ENCODE measurements around the gene GAK. TPM values are rescaled to one million over a fixed set of nuclear protein-coding genes. Genes with fewer than 3 reads are reported as not detected.
"Not testable (repeated sequence)": the region's sequence is repeated elsewhere in the genome, so short reads cannot be mapped to it uniquely, and the experiment has no call there.

GAK gene
- total RNA-seq, 2 donors from 2014 or later = 197 to 265 TPM

DNA sequence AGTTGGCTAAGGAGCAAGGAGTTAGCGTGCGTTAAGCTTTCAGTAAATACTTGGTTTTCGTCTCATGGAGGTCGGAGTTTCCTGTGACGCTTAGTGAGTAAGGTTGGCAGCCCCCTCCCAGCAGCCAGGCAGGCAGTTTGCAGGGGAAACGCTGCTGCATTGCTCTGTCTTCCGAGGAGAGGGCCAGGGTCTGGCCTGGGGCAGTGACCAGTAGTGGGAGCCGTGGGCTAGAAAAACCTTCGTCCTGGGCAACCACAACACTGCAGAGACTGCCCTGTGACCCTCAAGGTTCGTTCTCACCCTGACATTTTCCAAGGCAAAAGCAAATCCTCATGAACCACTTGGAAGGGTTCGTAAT is 576 bp upstream of the GAK start:
- DNase-seq = no peak
- intact Hi-C loops (cut with DNase I, micrococcal nuclease) = no loop called here
- peak; percentile 16 for ATAC-seq

DNA sequence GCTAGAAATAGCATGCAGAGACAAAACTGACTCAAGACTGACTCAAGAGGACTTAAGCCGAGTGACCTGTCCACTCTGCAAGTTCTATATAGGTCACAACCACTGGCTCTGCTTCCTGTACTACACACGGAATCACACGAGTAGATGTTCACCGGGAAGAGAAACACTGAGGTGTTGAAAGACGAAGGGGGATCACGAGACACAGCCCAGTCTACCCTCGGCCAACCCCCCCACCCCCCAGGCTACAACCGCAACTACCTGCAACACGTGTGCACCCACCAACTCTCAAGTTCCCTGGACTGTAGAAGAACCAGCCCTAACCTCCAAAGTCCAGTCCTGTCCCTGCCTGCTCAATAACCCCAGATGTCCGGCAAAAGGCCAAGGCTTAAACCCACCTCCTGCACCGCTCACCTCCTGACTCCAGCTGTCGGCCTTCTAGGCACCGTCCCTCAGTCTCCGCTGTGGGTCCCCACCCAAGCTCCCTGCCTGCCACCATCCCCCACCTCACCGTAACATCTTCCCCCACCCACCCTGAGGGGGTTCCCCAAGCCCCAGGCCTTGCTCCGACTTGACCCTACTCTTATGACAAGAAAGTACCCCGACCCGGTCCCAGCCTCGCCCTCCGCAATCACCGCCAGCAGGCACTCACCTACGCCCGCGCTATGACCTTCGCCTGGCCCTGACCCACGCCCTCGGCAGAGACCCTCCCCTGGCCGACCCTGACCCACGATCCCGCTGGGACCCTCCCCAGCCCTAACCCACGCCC is 739 bp downstream of the GAK start:
- DNase-seq (peak; percentile 50 to 52), ATAC-seq (peak; percentile 27)
- intact Hi-C loops (cut with DNase I, micrococcal nuclease) = no loop called here

DNA sequence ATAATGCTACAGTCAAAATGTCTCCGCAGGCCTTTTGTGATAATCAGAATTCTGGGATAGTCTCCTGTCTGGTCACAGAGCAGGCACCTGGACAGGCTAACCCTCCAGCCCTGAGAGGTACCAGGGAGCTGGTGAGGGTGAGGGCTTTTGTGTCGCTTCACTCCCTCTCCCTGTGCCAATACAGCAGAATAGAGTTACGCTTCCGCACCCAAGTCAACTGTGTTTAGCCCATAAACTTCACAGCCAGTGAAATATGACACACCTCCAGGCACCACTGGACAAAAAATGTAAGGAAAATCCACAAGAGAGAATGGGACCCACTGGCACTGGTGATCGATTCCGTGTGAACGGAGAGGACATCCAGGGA is 1.3 kb downstream of the GAK start:
- intact Hi-C loops (cut with DNase I, micrococcal nuclease) = no loop called here
- ATAC-seq (peak; percentile 52), DNase-seq (no peak)

DNA sequence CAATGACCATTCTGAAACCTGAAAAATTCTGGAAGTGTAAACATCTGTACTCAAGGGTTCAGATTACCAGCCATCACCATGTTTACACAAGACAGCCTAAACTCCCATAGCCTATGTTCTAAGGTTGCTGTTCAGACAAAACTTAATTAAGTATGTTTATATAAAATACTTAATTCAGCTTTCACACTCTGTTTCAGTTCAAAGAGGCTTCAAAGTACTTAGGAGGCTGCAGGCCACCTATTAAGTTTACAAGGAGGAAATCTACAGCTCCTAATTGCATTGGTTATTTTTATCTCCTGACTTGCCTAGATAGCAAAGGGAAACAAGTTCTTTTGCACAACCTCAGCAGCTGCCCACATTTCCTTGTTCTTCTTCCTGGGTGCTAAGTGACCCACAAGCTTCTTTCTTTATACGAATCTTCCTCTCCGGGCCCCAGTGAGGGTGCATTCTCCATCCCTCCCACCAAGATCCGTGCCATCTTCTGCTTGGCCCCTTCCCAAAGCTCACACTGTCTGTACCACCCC is 2.0 kb downstream of the GAK start:
- ATAC-seq (peak; percentile 28), DNase-seq (peak in 1 of 2 donors; percentile 51)
- intact Hi-C loops (cut with DNase I, micrococcal nuclease) = no loop called here

DNA sequence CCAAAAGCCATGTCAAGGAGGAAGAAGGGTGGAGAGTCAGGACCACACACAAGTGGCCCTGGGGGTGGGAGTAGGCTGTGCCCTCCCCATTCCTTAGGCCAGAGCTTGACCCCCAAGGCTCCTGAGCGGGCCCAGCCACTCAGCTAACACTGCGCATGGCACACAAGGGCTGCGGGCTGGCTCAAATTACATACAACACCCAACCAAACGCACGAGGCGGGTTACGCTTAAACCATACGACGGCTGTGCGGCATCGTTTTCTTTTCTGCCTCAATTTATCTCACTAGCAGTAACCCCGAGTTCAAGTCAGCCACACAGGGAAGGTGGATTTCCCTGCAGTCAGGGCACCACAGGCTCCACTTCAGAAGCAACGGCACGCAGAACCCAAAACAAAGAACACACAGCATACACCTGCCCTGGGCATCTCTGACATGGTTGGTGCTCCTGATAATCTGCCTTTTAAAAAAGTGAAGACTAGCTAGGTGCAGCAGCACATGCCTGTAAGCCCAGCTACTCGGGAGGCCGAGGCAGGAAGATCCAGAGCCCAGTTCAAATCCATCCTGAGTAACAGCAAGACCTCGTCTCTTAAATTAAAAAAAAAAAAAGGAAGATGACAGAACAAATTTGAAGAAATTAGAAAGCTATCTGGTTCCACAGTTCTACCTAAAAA is 2.9 kb downstream of the GAK start:
- intact Hi-C loops (cut with DNase I, micrococcal nuclease) = no loop called here
- ATAC-seq = no peak

DNA sequence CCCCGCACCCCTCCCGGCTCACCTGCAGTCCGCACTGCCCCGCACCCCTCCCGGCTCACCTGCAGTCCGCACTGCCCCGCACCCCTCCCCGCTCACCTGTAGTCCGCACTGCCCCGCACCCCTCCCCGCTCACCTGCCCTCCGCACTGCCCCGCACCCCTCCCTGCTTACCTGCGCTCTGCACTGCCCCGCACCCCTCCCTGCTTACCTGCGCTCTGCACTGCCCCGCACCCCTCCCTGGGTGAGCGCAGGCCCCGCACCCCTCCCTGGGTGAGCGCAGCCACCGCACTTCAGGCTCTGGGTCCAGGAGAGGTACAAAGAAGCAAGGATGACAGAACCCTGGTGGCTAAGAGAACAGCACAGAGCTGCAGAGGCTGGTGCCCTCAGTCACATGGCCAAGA is 4.5 kb downstream of the GAK start:
- DNase-seq; ATAC-seq; intact Hi-C loops (cut with DNase I, micrococcal nuclease): not testable (repeated sequence)

More for the DNA sequence above, 2.9 kb downstream of the GAK start:
- no peak for DNase-seq

DNA sequence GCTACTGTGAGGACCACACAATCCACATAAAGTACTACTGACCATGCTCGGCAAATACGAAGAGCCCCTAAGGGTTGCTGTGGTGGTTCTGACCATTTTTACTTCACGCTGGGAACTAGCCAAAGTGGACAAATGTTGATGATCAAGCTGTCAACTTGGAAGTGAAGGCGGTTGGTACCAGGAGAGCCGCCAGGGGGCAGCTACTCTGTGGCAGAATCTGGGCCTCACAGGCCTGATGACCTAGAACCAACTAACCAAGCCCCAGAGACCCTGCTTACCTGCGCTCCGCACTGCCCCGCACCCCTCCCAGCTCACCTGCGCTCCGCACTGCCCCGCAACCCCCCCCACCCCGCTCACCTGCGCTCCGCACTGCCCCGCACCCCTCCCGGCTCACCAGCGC is 5.6 kb downstream of the GAK start:
- ATAC-seq (no peak), DNase-seq (peak in 1 of 2 donors; percentile 55)
- intact Hi-C loops (cut with DNase I, micrococcal nuclease) = no loop called here

DNA sequence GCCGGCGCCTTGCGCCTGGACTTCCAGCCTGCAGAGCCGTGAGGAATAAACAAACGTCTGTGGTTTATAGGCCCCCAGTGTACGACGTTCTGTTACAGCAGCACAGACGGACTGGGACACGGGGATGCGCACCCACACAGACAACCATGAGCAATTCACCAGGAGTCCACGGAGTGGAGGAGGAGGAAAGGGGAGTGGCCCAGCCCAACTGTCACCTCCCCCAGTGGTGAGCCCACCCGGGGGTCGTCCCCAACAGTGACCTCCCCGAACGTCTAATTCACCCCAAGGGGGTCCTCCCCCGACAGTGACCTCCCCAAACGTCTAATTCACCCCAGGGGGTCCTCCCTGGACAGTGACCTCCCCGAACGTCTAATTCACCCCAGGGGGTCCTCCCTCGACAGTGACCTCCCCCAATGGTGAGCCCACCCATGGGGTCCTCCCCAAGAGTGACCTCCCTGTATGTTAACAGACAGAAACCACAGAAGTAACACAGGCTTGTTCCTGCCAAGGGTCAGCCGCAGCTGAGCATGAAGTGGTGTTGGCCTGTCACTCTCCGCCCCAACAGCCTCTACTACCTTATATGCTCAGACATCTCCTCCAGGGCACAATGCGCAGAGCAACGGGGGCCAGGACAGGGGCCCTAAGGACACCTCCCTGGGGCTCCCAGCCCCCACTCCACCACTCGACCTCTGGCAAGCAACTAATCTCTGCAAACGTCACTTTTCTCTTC is 6.2 kb downstream of the GAK start:
- no peak for DNase-seq
- intact Hi-C loops (cut with DNase I, micrococcal nuclease) = no loop called here
- ATAC-seq = no peak

DNA sequence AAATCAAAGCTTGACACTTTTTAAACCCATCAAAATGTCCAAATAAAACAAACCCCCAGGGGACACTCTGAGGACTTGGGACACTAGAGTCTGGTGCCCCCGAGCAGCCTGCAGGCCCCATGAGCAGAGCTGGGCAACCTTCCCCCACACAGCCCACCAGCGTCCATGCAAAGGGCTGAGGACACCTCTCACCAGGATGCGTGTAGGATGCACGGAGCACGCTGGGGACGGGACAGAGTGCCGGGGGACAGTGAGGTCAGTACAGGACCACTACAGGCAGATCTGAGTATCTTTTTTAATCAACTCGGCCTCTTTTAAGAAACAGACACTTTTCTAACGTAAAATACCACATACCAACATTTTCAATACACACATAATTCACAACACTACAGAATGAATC is 6.9 kb downstream of the GAK start:
- ATAC-seq (no peak), DNase-seq (no peak)
- intact Hi-C loops (cut with DNase I, micrococcal nuclease) = no loop called here

DNA sequence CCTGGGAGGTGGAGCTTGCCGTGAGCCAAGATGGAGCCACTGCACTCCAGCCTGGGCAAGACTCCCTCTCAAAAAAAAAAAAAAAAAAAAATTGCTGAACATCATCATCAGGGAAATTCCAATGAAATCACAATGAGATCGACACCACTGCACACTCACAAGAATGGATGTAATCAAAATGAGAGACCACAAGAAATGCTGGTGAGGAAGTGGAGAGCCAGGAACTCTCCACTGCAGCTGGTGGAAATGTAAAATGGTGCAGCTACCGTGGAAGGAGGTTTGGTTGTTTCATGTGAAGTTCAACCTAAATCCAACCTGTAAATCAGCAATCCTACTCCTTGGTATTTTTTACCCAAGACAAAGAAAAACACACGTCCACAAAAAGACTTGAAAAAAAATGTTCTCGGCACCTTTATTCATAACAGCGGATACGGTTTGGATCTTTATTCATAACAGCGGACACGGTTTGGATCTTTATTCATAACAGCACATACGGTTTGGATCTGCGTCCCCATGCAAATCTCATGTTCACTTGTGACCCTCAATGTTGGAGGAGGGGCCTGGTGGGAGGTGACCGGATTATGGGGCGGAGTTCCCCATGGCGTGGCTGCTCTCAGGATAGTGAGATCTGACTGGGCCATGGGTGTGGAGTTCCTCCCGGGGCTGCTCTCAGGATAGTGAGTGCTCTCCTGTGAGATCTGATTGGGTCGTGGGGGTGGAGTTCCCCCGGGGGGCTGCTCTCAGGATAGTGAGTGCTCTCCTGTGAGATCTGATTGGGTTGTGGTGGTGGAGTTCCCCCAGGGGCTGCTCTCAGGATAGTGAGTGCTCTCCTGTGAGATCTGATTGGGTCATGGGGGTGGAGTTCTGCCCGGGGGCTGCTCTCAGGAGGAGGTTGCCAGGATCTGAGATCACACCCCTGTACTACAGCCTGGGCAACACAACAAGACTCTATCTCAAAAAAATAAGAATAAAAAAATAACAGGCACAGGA is 7.7 kb downstream of the GAK start:
- DNase-seq (no peak), ATAC-seq (peak; percentile 36)
- intact Hi-C loops (cut with DNase I, micrococcal nuclease) = no loop called here

DNA sequence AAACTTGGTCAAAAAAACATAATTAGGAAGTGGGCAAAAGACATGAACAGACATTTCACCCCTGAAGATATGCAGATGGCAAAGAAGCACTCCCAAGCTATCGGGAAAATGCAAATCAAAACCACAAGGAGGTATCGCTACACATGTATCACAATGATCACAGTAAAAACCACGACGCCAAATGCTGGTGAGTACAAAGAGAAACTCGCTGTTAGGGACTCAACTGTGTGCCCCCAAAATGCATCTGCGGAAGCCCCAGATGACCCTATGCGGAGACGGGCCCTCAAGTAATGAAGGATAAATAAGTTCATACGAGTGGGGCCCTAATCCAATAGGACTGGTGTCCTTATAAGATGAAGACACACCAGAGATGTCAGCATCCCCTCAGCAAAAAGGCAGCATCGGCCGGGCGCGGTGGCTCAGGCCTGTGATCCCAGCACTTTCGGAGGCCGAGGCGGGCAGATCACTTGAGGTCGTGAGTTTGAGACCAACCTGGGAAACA is 10.2 kb downstream of the GAK start:
- DNase-seq (no peak), ATAC-seq (no peak)
- intact Hi-C loops (cut with DNase I, micrococcal nuclease) = no loop called here

DNA sequence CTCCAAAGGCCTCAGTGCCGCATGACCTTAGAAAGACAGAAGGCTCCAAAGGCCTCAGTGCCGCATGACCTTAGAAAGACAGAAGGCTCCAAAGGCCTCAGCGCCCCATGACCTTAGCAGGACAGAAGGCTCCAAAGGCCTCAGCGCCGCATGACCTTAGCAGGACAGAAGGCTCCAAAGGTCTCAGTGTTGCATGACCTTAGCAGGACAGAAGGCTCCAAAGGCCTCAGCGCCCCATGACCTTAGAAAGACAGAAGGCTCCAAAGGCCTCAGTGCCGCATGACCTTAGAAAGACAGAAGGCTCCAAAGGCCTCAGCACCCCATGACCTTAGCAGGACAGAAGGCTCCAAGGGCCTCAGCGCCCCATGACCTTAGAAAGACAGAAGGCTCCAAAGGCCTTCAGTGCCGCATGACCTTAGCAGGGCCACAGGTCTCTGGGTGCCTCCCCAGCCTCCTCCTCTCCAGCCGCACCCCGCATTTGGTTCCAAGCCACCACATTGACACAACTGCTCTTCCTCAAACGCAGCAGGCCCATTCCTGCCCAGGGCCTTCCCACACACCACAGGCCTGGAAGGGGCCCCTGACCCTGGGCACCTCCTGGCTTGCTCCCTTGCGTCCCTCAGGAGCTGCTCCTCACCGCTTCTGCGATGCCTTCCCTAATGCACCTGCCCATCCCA is 13.0 kb downstream of the GAK start:
- ATAC-seq; intact Hi-C loops (cut with DNase I, micrococcal nuclease); DNase-seq: not testable (repeated sequence)

DNA sequence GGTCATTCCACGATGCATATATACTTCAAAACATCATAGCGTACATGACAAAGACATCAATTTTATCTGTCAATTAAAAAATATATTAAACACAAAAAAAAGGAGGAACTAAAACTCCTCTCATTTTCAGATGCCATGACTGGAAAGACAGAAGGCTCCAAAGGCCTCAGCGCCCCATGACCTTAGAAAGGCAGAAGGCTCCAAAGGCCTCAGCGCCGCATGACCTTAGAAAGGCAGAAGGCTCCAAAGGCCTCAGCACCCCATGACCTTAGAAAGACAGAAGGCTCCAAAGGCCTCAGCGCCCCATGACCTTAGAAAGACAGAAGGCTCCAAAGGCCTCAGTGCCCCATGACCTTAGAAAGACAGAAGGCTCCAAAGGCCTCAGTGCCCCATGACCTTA is 13.5 kb downstream of the GAK start:
- ATAC-seq; intact Hi-C loops (cut with DNase I, micrococcal nuclease); DNase-seq: not testable (repeated sequence)

DNA sequence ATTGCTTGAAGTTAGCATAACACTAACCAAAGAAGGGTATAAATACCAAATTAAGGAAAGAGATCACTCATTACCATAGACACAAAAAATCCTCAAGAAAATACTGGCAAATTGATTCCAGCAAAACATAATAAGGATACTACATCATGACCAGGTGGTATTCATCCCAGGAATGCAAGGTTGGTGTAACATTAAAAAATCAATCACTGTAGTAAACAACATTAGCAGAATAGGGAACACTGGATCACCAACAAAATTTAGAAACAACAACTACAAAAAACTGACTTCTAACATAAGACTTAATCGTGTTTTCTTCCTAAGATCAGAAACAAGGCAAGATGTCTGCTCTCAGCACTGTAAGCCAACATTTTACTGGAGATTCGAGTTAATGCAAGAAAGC is 14.1 kb downstream of the GAK start:
- intact Hi-C loops (cut with DNase I, micrococcal nuclease) = no loop called here
- no peak for ATAC-seq

DNA sequence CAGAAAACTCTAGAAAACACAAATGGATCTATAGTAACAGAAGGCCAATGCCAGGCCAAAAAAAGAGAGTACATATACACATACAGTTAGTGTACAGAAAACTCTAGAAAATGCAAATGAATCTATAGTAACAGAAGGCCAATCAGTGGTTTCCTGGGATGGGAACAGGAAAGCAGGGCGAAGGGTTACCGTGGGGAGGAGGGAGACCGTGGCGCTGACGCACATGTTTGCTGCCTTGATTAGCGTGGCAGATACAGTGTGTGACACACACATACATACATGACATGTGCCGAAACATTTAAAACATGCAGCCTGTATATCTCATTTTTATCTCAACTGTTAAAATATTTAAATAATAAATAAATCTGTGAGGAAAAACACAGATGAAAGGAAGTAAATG is 14.7 kb downstream of the GAK start:
- no peak for ATAC-seq
- intact Hi-C loops (cut with DNase I, micrococcal nuclease) = no loop called here
- DNase-seq = no peak

More for the DNA sequence above, 14.1 kb downstream of the GAK start:
- no peak for DNase-seq

DNA sequence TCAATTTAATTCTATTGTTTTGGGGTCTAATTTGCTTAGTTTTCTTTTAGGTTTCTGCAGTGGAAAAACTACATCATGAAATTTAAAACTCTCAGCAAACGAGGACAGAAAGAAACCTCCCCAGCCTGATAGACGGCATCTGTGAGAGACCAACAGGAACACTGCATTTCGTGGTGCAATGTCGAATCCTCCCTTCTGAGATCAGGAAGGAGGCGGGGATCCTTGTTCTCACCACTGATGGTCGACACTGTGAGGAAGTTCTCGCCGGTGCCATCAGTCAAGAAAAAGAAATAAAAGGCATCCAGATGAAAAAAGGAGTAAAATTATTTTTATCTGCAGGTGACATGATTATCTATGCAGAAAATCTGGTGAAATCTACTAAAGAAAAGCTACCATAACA is 16.5 kb downstream of the GAK start:
- intact Hi-C loops (cut with DNase I, micrococcal nuclease) = no loop called here
- DNase-seq (no peak), ATAC-seq (no peak)

DNA sequence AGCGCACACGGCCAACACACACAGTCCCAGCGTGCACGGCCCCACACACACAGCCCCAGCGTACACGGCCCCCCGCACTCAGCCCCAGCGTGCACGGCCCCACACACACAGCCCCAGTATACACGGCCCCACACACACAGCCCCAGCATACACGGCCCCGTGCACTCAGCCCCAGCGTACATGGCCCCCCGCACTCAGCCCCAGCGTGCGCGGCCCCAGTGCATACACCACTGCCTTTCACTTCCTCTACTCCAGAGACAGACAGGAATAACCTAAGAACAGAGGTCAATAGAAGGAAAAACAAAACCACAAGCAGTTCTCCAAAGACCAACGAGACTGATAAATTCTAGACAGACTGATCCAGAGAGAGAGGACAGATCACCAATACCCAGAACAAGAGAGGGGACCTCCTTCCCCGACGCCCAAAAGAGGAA is 17.1 kb downstream of the GAK start:
- DNase-seq (no peak), ATAC-seq (no peak)
- intact Hi-C loops (cut with DNase I, micrococcal nuclease) = no loop called here

DNA sequence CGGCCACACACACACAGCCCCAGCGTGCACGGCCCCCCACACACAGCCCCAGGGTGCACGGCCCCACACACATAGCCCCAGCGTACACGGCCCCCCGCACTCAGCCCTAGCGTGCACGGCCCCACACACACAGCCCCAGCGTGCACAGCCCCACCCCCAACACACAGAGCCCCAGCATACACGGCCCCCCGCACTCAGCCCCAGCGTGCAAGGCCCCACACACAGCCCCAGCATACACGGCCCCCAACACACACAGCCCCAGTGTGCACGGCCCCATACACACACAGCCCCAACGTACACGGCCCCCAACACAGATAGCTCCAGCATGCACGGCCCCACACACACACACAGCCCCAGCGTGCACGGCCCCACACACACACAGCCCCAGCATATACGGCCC is 17.6 kb downstream of the GAK start:
- intact Hi-C loops (cut with DNase I, micrococcal nuclease) = no loop called here
- DNase-seq (peak in 1 of 2 donors; percentile 20), ATAC-seq (no peak)

All from left colon (tissue), 2 donors.